NCI-H1417 (cell line): ENCODE results near the gene TAF4.

ENCODE experiments used
- DNase-seq, 3 experiments: peaks; one replicate each; lab custom pipeline; 2025; lab: John Stamatoyannopoulos, UW

Gene TAF4

DNA sequence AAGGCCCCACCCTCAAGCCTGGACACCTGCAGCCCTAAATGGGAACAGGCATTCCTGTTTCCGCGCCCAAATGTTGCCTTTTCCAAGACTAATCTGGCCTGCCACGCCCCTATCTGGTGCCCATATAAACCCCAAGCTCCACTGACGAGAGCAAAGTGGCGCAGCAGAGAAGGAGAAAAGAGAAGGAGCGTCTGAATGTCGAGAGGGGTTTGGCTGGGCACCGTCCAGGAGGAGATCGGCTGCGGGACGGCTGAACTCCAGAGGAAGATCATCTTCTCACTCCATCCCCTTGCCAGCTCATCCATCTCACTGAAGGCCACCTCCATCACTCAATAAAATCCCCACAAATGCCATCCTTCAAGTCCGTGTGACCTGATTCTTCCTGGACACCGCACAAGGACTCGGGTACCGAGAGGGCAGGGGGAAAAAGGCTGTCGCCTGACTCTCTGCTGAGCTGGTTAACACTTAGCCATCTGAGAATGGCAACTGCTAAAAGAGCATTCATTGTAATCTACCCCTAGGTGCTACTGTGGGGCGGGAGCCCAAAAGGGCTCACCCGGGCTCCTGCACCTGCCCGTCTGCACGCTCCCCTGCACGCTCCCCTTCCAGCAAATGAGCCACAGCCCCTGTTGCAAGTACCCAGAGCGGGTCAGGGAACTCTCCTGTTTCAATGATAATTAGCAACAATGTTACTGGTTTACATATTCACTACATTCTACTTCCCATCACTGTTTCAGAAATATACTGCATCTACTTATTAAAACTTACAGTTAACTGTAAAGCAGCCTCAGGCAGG lies 23.5 kb downstream of the TAF4 start:
- no peak for DNase-seq

DNA sequence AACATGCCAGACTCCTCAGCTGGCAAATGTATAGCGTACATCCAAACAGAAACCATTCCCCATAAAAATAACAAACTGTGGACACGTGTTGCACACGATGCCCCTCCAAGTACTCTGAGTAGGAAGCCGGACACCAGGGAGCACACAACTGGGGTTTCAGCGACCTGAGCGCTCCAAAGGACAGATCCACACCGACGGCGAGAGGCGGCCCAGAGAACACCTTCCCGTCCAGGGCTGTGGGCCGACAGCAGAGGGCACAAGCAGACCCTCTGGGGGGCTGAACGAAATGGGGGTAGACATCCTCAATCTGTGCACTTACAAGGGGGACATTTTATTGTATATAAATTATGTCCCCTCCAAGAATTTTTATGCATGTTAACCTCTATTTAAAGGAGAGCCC lies 24.7 kb downstream of the TAF4 start:
- no peak for DNase-seq

DNA sequence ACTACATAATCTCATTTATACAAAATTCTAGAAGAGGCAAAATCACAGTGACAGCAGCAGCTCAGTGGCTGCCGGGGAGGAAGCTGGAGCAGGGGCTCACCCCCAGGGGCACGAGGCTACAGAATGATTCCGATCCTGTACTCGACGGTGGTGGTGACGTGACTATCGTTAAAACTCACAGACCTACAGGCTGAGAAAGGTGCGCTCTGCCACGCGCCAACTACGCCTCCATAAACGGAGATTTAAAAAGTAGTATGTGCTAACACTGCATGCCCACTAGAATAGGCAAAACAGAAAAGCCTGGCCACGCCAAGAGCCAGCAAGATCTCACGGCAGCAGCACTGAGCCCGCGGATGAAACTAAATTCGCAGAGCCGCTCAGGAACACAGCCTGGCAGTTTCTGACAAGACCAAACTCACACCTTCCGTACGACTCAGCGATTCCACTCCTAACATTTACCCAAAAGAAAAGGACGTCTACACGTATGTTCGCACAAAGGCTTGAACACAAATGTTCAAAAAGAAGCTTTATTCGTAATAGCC lies 25.2 kb downstream of the TAF4 start:
- DNase-seq: no peak

DNA sequence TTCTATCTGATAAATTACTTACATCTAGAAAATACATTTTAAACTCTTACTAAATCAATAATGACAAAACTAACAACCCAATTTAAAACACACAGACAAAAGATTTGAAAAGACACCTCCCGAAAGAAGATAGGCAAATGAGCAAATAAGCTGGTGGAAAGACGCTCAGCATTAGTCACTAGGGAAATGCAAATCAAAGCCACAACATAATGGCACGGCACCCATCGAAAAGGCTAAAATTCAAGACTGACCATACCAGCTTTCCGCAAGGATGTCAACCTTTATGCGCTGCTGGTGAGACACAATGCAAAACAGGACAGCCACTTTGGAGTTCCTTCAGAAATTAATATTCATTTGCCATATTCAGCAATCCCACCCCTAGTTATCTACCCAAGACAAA lies 25.9 kb downstream of the TAF4 start:
- no peak for DNase-seq

DNA sequence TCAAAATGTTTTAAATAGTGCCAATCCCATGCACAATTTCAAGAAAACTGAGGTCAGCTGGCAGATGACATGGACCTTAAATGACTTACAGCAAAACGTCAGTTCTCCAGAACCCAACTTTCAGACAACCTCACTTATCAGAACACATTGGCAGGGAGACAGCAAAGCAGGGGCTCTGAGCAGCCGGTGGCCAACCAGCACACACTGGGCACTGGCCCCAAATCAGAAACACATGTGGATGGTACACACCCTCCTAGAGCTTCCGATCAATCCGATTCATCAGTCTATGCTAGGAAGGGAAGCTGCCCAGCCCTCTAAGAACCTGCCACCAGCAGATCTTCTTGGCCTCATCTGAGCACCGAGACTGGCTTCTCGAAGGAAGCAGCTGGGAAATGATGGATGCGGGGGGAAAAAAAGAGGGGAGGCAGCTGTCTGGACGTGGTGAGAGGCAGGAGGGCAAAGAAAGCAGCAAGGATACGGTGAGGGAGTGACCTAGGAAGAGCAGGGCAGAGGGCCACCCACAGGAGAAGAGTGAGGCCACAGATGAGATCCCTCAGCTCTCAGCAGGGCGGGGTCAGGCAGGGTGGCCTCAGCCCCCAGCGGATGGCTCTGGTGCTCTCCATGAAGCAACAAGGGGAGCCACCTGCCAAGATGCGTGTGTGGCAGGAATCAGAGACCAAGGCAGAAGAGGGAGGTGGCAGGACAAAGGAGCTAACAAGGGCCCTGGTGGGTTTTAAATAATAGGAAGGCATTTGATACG lies 32.9 kb downstream of the TAF4 start:
- DNase-seq: no peak

DNA sequence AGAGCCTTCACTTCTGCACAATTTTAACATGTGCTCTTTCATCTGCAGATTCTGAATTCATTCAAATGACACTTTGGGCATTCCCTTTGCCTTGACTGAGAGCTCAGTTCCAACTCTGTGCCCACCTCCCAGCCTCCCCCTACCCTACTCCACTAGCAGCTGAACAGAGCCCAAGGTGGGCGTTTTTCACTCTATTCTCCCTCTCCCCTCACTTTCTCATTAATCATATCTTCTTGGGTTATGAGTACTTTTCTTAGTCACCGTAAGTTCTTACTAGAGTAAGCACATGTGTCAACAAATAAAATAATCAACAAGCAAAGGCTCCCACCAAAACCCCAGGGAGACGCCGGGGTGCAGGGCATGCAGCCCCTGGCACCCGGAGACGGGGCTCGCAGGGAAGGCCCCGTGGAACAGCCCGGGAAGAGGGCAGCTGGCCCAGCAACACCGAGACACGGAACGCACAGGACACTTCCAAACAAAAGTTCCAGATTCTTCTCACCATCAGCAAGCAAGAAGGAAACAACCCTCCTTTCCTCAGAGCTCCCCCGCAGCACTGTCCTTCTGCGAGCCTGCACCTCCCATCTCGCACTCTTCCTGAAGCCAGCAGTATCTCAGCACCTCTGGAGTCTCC lies 34.1 kb downstream of the TAF4 start:
- DNase-seq: no peak

DNA sequence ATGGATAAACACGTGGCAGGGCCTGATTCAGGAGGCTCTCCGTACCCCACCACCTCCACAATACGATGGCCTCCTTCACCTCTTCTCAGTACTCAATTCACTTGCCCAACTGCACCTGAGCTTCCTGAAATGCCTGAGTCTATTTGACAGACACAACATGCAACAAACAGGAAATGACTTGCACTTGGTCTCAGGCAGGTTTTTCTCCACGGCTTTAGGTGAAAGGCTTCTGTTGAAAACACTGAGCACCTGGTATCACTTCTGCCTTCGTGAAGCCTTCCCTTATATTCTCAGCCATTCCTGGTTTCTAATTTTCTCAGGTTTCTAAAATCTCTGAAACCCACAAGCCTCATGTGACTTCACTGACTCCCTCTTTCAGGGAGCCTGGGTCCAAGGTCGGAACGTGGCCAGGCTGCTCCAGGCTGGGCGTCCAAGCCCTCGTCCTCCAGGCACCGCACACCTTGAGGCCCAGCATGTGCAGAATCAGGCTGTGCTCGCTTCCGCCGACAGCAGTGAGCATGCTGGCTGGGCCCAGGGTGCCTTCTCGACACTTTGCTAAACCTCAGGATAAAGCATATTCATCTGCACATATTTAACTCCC lies 34.7 kb downstream of the TAF4 start:
- no peak for DNase-seq

DNA sequence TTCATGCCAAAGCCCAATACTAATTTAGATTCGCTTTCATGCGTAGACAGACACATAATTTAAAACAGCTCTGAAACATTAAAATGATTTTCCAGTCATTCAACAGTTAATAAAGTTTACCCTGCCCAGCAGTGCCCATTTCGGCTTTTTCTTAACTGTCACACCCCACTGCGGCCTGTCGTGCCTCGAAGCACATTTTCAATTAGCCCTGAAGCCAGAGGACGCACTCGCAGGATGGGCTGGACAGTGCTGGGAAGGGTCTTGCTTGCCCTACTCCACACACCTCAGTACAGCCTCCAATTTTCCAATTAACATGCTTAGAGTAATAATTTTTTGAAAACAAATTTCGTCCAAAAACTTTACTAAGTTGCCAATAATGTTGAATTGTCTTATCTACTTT lies 35.3 kb downstream of the TAF4 start:
- DNase-seq: no peak

DNA sequence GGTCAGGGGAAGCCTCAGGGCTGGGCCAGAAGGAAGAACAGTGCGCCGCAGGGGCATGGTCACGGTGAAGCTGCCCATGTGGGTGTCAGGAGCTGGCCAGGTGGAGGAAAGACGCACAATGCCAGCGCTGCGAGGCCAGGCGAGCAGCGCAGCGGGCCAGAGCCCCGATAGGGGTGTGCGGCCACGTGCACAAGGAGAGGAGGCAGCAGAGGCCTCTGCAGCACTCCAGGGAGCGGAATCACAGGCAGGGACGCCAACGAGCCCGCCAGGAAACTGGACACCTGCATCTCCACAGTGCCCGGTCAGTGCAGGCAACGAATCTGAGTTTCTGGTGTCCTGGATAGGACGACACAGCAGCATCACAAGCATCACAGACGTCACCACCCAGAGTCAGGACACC lies 35.7 kb downstream of the TAF4 start:
- no peak for DNase-seq

DNA sequence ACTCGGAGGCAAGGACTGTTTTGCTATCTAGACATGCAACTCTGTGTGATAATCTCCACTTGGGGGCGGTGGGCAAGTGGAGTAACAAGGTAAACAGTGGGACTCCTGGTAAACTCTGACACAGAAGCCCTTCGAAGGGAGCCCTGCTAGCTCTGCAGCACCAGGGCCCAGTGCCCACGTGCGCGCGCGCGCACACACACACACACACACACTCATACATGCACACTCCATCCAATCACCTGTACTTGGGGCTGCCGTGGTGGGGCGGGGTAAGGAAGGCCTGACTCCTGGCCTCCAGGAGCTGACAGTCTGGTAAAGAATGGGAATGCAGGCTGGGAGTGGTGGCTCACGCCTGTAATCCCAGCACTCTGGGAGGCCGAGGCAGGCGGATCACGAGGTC lies 36.4 kb downstream of the TAF4 start:
- no peak for DNase-seq

DNA sequence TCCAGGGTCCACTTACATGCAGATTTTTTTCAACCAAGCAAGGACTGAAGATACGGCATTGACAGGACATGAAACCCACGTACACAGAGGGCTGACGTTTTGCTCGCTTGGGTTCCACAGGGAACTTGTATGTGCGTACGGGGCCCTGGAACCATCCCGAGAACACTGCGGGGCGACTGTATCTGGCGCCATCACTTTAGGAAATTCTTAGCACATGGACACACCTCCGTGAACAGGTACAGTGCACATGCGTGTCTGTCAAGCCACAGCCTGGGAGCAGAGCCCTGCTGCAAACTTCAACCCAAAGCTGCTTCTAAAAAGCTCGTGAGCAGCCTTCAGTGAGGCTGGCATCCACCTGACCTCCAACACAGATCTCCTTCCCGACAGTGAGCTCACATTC lies 37.3 kb downstream of the TAF4 start:
- DNase-seq: no peak

DNA sequence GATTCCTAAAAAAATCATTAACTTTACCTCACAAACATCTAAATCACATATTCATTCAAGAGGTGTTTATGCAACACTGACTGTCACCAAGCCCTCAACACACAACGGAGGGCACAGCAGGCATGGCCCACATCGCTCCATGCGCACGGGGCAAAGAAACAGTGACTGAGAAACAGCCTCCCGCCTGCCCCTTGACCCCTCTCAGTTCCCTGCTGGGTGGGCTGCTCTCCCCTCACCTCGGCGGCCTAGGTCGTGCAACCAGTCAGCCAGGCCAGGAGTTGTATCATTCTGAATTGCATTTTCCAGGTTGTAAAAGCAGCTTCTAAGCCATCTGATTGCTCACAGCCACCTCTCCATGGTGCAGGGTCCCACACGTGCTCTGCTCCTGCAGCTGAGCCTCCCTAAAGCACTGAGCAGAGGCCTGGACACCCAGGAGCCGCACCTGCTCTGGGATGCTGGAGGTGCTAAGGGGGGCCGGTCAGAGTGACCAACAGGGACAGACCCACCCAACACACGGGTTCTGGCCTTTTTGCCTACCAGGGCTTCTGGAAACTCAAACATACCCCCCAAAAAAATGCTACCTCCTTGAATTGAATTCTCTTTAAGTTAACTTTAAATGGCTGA lies 37.9 kb downstream of the TAF4 start:
- DNase-seq: no peak

DNA sequence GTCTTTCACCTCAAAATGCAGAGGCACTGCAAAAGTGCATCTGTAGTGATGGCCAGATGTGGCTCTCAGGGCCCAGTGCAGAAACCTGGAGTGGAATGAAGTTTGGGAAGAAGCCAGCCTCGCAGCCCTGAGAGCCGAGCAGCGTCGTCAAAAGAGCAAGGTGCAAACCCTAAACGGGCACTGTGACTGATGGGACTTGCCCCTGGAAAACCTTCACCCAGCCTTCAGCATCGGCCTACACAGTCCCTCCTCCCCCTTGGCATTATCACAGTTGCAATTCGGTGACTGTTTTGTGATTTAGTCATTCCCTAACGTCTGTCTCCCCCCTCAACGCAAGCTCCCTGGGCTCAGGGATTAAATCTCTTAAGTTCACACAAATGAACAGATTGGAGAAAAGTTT lies 38.6 kb downstream of the TAF4 start:
- DNase-seq: no peak

DNA sequence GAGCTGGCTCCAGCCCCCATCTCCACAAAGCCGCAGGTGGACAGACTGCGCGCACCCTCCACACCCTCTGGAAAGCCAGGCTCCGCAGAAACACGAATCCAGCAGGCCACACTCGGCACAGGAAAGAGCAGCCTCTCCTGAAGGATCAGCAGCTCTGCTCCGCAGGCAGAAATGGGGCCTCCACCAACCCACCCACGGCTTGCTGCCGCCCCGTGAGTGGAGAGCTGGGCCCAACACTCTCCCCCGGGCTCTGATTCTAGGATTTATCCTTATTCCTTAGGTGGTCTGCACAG lies 39.2 kb downstream of the TAF4 start:
- no peak for DNase-seq

DNA sequence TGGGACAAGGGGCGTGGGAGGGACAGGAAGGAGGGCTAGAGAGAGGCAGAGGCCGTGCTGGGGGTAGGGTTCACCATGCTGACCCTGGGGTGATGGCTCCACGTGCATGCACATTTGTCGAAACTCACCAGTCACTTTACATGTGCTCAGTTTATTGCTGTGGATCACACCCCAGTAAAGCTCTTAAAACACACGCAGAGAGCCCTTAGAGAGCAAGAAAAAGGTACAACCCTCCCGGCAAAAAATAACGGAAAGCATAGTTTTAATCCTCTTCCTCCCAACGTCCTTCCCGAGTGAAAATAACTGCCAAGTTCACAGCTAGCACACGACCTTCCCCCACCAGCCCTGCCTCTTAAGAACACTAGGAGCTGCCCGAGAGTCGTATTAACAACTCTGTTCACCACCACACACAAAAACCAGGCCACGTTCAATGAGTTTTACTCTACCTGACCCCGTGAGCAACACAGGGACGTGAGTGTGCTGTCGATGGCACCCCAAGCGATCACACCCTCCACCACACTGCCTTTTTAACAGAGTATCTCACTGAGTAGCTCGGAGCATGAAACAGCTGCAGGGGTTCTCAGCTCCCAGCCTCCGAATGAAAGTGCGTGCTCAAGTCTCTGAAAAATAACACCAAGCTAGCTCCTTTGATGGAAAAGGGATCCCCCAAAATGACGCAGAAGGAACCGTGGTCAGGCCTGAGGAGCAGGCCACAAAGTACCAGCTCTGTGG lies 39.7 kb downstream of the TAF4 start:
- no peak for DNase-seq

DNA sequence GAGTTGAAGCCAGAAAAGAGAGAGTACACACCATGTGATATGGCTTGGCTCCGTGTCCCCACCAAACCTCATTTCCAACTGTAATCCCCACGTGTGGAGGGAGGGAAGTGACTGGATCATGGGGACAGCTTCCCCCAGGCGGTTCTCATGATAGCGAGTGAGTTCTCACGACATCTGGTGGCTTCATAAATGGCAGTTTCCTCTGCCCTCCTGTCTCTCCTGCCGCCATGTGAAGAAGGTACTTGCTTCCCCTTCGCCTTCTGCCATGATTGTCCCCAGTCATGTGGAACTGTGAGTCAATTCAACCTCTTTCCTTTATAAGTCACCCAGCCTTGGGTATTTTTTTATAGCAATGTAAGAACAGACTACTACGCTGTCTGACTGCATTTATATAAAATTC lies 40.3 kb downstream of the TAF4 start:
- no peak for DNase-seq

DNA sequence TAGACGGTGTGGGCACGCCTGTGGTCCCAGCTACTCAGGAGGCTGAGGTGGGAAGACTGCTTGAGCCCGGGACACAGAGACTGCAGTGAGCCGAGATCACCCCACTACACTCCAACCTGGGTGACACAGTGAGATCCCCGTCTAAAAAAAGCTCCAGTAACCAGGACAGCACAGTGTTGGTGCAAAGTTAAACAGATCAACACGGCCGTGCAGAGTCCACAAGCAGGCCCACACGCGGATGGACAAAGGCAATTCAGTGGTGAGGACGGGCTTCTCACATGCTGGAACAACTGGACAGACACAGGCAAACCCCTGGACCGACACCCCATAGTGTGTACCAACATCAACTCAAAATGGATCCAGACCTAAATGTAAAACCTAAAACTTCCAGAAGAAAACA lies 41.7 kb downstream of the TAF4 start:
- no peak for DNase-seq

DNA sequence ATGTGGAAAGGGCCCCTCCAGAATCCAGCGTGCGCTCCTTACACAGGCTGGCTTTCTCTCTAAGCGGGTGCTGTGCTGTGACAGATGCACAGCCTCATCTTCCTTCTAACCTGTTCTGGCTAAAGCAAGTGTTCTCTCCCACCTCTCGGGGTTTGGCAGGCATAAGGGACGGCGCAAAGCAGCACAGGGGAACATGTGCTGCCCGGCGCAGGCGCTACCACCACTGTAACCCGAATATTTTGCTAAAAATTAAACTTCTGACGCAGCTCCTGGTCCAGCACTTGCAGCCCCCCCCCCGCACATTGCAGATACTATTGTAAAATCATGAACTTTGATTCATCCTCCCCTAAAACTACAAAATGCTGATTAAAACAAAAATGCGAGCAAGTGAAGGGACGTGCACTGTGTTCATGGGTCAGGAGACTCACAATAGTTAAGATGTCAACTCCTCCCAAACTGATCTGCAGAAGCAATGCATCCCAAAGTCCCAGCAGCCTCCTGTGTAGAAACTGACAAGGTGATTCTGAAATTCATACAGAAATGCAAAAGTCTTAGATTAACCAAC lies 43.0 kb downstream of the TAF4 start:
- DNase-seq: no peak

DNA sequence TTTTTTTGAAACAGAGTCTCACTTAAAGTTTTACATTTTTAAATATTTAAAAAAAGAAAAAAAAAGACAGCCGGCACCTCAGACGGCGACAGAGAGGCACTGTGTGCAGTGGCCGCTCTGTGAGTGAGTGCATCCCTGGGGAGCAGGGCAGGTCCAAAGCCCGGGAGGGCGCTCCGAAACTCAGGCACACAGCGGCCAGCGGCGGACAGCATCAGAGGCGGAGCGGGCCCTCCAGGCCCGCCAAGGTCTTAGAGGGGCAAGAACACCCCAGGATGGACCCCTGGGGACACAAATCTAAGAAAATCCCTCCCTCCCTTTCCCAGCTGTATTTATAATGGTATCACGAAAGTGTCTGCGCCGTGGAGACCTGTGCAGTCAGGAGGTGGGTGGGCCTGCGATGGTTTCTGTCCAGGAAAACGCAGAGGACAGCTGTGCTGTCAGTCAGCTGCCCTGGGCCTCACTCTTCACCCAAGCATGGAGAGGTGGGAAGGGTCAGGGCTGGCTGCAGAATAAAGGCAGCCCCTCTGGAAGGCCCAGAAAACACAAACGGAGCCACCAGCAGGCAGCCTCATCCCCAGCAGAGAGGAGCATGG lies 43.8 kb downstream of the TAF4 start:
- DNase-seq: no peak

DNA sequence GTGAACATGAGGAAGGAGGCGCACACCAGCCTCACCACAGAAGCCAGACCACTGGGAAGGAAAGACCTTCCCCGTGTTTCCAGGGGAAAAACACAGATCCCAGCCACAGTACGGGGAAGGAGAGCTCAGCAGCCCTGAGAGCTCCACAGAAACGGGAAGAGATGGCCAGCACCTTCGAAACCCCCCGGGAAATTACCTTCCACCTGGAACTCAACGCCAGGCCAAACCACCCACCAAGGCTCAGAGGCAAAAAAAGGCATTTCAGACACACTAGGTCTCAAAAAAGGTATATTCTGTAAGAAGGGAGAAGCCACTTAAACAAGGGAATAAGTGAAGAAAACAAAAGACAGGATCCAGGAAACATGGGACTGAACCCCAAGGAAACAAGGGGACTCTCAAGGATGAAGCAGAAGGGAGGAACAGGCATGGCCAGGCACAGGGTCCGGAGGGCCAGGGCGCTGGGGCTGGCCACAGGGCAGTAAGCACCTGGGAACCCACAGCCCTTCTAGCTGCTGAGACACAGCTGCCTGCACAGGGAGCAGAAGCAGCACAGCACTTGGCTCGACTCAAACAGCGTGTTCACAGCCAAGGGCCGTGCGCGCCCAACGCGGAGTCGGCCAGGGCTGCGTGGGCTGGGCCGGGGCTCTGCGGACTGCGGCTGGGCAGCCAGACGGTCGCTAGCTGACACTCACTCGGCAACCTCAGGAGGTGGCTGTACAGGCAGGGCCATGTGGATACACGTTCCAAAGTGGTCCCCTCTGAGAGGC lies 44.6 kb downstream of the TAF4 start:
- no peak for DNase-seq
